ENCODE measurements around the gene CPPED1. TPM values are rescaled to one million over a fixed set of nuclear protein-coding genes. Genes with fewer than 3 reads are reported as not detected.

CPPED1 gene
- total and polyA plus RNA-seq, 12 donors: 5.6 to 20.2 (median 13.6) TPM

GRCh38 chr16:12675046-12675445 is 128.6 kb downstream of the CPPED1 start:
- no peak overlapping the region for H3K27ac ChIP-seq
- no peaks in the 10 kb centered on the region for H3K27me3 ChIP-seq
- intact Hi-C loops (cut with DNase I): no loop called here
- no peak for TF ChIP-seq CTCF (IDR thresholded peaks at IDR 0.05)
- peaks cover 0 to 29% (median 0%) of the 10 kb centered on the region in 11 donors for H3K9me3 ChIP-seq
- H3K4me3 ChIP-seq: no peak overlapping the region
- H3K36me3 ChIP-seq: peaks cover 0 to 3% (median 0%) of the 10 kb centered on the region in 9 donors
- no peak for ATAC-seq
- H3K4me1 ChIP-seq: no peaks in the 10 kb centered on the region
- DNase-seq: no peak
- WGBS, 2 donors: 73 to 82% methylated on average over 4 of the region's 4 CpGs

- WGBS, 2 donors: 95 to 97% methylated on average over 5 of the region's 5 CpGs
- ATAC-seq (no peak), DNase-seq (no peak)
- Histone ChIP-seq H3K27me3 (no peaks in the 10 kb centered on the region), H3K36me3 (peaks cover 0 to 4% (median 0%) of the 10 kb centered on the region in 9 donors), H3K4me3 (no peak overlapping the region), H3K27ac (no peak overlapping the region), H3K9me3 (peaks cover 0 to 29% (median 3%) of the 10 kb centered on the region in 11 donors), H3K4me1 (no peaks in the 10 kb centered on the region)
- intact Hi-C loops (cut with DNase I): no loop called here
- no peak for TF ChIP-seq CTCF (IDR thresholded peaks at IDR 0.05)
Measured at GRCh38 chr16:12674524-12674923, 129.2 kb downstream of the CPPED1 start.

DNA sequence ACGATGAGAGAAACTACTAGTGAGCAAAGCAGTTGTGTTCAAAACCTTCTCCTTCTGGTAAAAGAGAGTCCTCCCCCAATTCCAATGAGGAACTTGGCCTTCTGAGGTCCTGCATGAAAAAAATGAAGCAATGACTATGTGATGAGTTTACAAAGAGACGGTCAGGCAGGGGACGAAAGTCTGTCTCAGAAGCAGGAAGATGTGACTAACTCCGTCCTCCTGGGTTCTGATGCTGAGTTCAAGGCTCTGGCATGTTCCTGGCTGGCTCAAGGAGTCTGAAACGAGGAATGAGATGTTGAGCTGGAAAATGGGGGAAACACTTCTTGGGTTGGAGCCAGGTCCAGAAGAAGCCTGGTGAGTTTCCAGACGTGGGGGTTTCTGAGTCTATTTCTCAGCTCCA is 129.6 kb downstream of the CPPED1 start:
- WGBS, 2 donors: 83 to 85% methylated on average over 6 of the region's 6 CpGs
- Histone ChIP-seq H3K27me3 (no peaks in the 10 kb centered on the region), H3K4me3 (no peak overlapping the region), H3K4me1 (no peaks in the 10 kb centered on the region), H3K36me3 (peaks cover 0 to 4% (median 0%) of the 10 kb centered on the region in 9 donors), H3K27ac (no peak overlapping the region), H3K9me3 (peaks cover 0 to 29% (median 5%) of the 10 kb centered on the region in 11 donors)
- intact Hi-C loops (cut with DNase I): no loop called here
- TF ChIP-seq CTCF (IDR thresholded peaks at IDR 0.05): no peak
- DNase-seq (no peak), ATAC-seq (no peak)

DNA sequence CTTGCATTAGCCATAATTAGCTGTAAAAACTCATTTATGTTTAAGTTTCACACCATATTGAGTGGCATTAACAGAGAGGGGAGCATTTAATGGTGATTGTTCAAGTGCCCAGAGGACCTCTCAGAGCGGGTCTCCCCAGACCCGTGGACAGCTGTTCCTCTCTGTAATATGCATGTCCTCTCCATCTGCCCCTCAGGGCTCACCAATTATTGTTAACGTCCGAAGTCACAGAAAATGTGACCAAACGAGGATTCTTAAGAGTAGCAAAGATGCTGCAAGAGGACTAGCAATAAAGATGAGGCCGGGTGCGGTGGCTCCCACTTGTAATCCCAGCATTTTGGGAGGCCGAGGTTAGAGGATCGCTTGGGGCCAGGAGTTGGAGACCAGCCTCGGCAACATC is 130.2 kb downstream of the CPPED1 start:
- H3K4me1 ChIP-seq: no peaks in the 10 kb centered on the region
- intact Hi-C loops (cut with DNase I): no loop called here
- H3K36me3 ChIP-seq: peaks cover 0 to 4% (median 0%) of the 10 kb centered on the region in 9 donors
- no peak overlapping the region for H3K27ac ChIP-seq
- ATAC-seq (no peak), DNase-seq (no peak)
- peaks cover 0 to 29% (median 6%) of the 10 kb centered on the region in 11 donors for H3K9me3 ChIP-seq
- TF ChIP-seq CTCF (IDR thresholded peaks at IDR 0.05): no peak
- H3K27me3 ChIP-seq: no peaks in the 10 kb centered on the region
- 87% methylated on average over 10 of the region's 10 CpGs for WGBS, 2 donors
- H3K4me3 ChIP-seq: no peak overlapping the region
